Peyer's patch (tissue), 4 donors: ENCODE data around the gene MAPKAPK3.

Experiments
- CTCF ChIP-seq, 6 experiments: fragments of 450-650 bp in 4 of 6; fragments of 200-600 bp in 2 of 6; sonication (generic) in 1 of 6; IDR thresholded peaks; one replicate each; pipeline ENCODE4 v1.5.1; 2017 to 2019; ENCODE audit warnings: antibody characterized with exemption in 6 of 6, mild to moderate bottlenecking in 3 of 6, moderate library complexity in 1 of 6
- POLR2A ChIP-seq, 2 donors: fragments of 450-650 bp; IDR thresholded peaks; one replicate each; pipeline ENCODE4 v1.5.1; 2017; ENCODE audit warnings: antibody characterized with exemption in 2 of 2, mild to moderate bottlenecking in 2 of 2, moderate library complexity in 2 of 2

- no peak for TF ChIP-seq POLR2A (IDR thresholded peaks at IDR 0.05)
- peak in 5 of 6 experiments; percentile 23 to 56 (median 53) for TF ChIP-seq CTCF (IDR thresholded peaks at IDR 0.05)
Observed at GRCh38 chr3:50652709-50653108, 35.8 kb downstream of the MAPKAPK3 start.
